Activated B cell treated with CpG ODN at 0.5 μM for 24 hours (primary cell): ENCODE results near the gene SELENON. TPM values are rescaled to one million over a fixed set of nuclear protein-coding genes. Genes with fewer than 3 reads are reported as not detected.

Source experiments
- ATAC-seq: fragments of 200-7000 bp; cut with Tn5 transposase; one replicate; pipeline ENCODE4 v1.10.0; 2021; ENCODE audit warnings: low read depth, mild to moderate bottlenecking, moderate library complexity
- CTCF ChIA-PET: fragments of 350-600 bp; sonication (Branson Sonifier 250); formaldehyde crosslinking; loops from one replicate; lab custom pipeline; 2021; ENCODE audit warnings: antibody characterized with exemption; lab: Charles Lee
- POLR2A ChIA-PET: fragments of 350-600 bp; sonication (Branson Sonifier 250); formaldehyde crosslinking; loops from one replicate; lab custom pipeline; 2021; ENCODE audit warnings: antibody characterized with exemption; lab: Charles Lee
- DNase-seq: peaks from one replicate; pipeline ENCODE4 v3.0.0; 2022
- H3K27ac Mint-ChIP-seq: one replicate; pipeline ENCODE4 v1.8.0; 2020; ENCODE audit warnings: mixed read lengths
- H3K27me3 Mint-ChIP-seq: one replicate; pipeline ENCODE4 v1.8.0; 2021; ENCODE audit warnings: mixed read lengths
- H3K36me3 Mint-ChIP-seq: one replicate; pipeline ENCODE4 v1.8.0; 2021; ENCODE audit warnings: low read depth, mixed read lengths
- H3K4me1 Mint-ChIP-seq: one replicate; pipeline ENCODE4 v1.8.0; 2021; ENCODE audit warnings: mixed read lengths
- H3K4me3 Mint-ChIP-seq: one replicate; pipeline ENCODE4 v1.8.0; 2020; ENCODE audit warnings: mild to moderate bottlenecking, mixed read lengths
- H3K9me3 Mint-ChIP-seq: one replicate; pipeline ENCODE4 v1.8.0; 2020; ENCODE audit warnings: mixed read lengths
- CTCF ChIP-seq: fragments of 200-600 bp; IDR thresholded peaks from one replicate; pipeline ENCODE4 v1.8.0; 2022; ENCODE audit warnings: antibody characterized with exemption, mild to moderate bottlenecking
- intact Hi-C: fragments of 100-400 bp; cut with micrococcal nuclease; formaldehyde crosslinking; loops from one replicate; pipeline ENCODE4 v1.15.1; 2024
- total RNA-seq: library from RNA; stranded (reverse); gene quantifications from 2 replicates; pipeline ENCODE4 v1.2.3, GENCODE V29; 2022

SELENON gene
- total RNA-seq, 1 donor from 2014 or later, result 15.1 TPM

GRCh38 chr1:25811384-25812082, 11.5 kb downstream of the SELENON start:
- ChIA-PET CTCF (interaction anchor here (0.6 to 3.5 kb wide), 5 partner anchors 203 to 1915 kb away, joined by 3 to 35 read pairs (median 8); partner anchors contain the start of gene FAM76A), POLR2A (interaction anchor here (0.7 to 3.3 kb wide), 2 partner anchors 9 to 307 kb away, joined by 3 to 22 read pairs; partner anchors contain the start of gene MTFR1L)
- no peak for TF ChIP-seq CTCF
- no peak overlapping the region for H3K27ac Mint-ChIP-seq
- H3K4me1 Mint-ChIP-seq, result peaks cover 18% of the 10 kb centered on the region
- intact Hi-C loops, result loop anchor here (2.0 to 5.0 kb wide), 4 partner anchors 203 to 573 kb away; no protein-coding TSS in a partner anchor
- H3K9me3 Mint-ChIP-seq, result no peaks in the 10 kb centered on the region
- H3K4me3 Mint-ChIP-seq, result no peak overlapping the region
- no peaks in the 10 kb centered on the region for H3K27me3 Mint-ChIP-seq
- H3K36me3 Mint-ChIP-seq, result peaks cover 7% of the 10 kb centered on the region
- ATAC-seq, result no peak
- DNase-seq, result no peak

DNA sequence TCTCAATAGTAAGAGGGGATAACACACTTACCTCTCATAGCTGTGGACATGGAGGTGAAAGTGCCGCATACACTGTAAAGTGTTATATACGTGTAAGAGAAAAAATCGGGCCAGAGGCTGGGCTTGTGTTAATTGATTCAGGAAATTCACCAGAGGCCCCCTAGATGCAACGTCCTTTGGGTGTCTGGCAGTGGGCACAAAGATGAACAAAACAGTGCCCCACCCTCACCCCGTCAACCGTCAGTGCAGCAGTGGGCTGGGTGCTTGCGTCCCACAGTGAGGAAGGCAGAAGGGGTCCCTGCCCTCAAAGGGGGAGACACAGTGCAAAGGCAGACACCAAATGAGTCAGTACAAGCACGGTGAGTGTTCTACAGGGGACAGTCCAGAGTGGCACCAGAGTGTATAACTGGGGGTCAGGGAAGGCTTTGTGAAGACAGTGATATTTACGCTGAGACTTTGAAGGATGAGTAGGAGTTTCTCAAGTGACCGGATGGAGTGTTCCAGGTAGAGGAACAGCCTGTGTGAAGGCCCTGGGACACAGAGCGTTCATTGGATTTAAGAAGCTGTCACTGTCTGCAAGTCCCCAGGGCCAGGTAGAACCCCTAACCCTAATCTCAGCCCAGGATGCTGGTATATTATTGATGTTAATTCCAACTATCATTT, 13.2 kb downstream of the SELENON start:
- peaks cover 7% of the 10 kb centered on the region for H3K36me3 Mint-ChIP-seq
- no peak overlapping the region for H3K27ac Mint-ChIP-seq
- no peak for DNase-seq
- ChIA-PET POLR2A (no interaction called here), CTCF (no interaction called here)
- intact Hi-C loops, result loop anchor here (5.0 kb wide), 1 partner anchor 291 kb away; no protein-coding TSS in a partner anchor
- H3K27me3 Mint-ChIP-seq, result no peaks in the 10 kb centered on the region
- peaks cover 19% of the 10 kb centered on the region for H3K4me1 Mint-ChIP-seq
- no peaks in the 10 kb centered on the region for H3K9me3 Mint-ChIP-seq
- no peak for TF ChIP-seq CTCF
- no peak overlapping the region for H3K4me3 Mint-ChIP-seq
- ATAC-seq, result no peak

GRCh38 chr1:25813734-25814471, 13.9 kb downstream of the SELENON start:
- TF ChIP-seq CTCF, result no peak
- ChIA-PET POLR2A (no interaction called here), CTCF (no interaction called here)
- peaks cover 23% of the 10 kb centered on the region for H3K4me1 Mint-ChIP-seq
- H3K27me3 Mint-ChIP-seq, result no peaks in the 10 kb centered on the region
- intact Hi-C loops, result loop anchor here (5.0 kb wide), 1 partner anchor 292 kb away; no protein-coding TSS in a partner anchor
- ATAC-seq, result no peak
- no peak for DNase-seq
- H3K27ac Mint-ChIP-seq, result no peak overlapping the region
- H3K4me3 Mint-ChIP-seq, result no peak overlapping the region
- peaks cover 6% of the 10 kb centered on the region for H3K36me3 Mint-ChIP-seq
- no peaks in the 10 kb centered on the region for H3K9me3 Mint-ChIP-seq

- H3K4me3 Mint-ChIP-seq, result no peak overlapping the region
- ChIA-PET CTCF (no interaction called here), POLR2A (no interaction called here)
- no peaks in the 10 kb centered on the region for H3K27me3 Mint-ChIP-seq
- DNase-seq (no peak), ATAC-seq (no peak)
- H3K4me1 Mint-ChIP-seq, result peaks cover 23% of the 10 kb centered on the region
- H3K9me3 Mint-ChIP-seq, result no peaks in the 10 kb centered on the region
- H3K36me3 Mint-ChIP-seq, result peaks cover 3% of the 10 kb centered on the region
- TF ChIP-seq CTCF, result no peak
- H3K27ac Mint-ChIP-seq, result no peak overlapping the region
- intact Hi-C loops, result loop anchor here (5.0 kb wide), 1 partner anchor 292 kb away; no protein-coding TSS in a partner anchor
Measured at GRCh38 chr1:25814549-25815087, 14.6 kb downstream of the SELENON start.
